ENCODE data around the gene ATP6V0B. TPM values are rescaled to one million over a fixed set of nuclear protein-coding genes. Genes with fewer than 3 reads are reported as not detected.

Gene ATP6V0B
- total and polyA plus RNA-seq, 2 experiments from 2014 or later = 112 to 142 TPM

GRCh38 chr1:43938892-43939587 is 35.7 kb upstream of the ATP6V0B start (continued):
- TF ChIP-seq CREB1 (CRISPR knock-in tag; IDR thresholded peaks at IDR 0.05; ENCODE audit: low read depth) = no peak

GRCh38 chr1:43942411-43942810 is 32.3 kb upstream of the ATP6V0B start:
- DNase-seq (ENCODE audit: low spot score) = no peak
- peaks cover 45% of the 10 kb centered on the region for H3K4me1 Mint-ChIP-seq
- TF ChIP-seq ZNF462 (CRISPR knock-in tag; IDR thresholded peaks at IDR 0.05) = no peak
- TF ChIP-seq EZH2 (IDR thresholded peaks at IDR 0.05; ENCODE audit: low read depth, unreplicated experiment) = no peak
- TF ChIP-seq REST (IDR thresholded peaks at IDR 0.05; ENCODE audit: unreplicated experiment) = no peak
- TF ChIP-seq CTCF (conservative IDR thresholded peaks at IDR 0.05; ENCODE audit: low read depth in 2 of 2) = no peak
- no peak for TF ChIP-seq CREB1 (CRISPR knock-in tag; IDR thresholded peaks at IDR 0.05; ENCODE audit: low read depth)
- no peak for TF ChIP-seq STAT1 (IDR thresholded peaks at IDR 0.05; ENCODE audit: unreplicated experiment)
- TF ChIP-seq ZNF114 (CRISPR knock-in tag; IDR thresholded peaks at IDR 0.05) = no peak
- no peak for TF ChIP-seq JUNB (IDR thresholded peaks at IDR 0.05; ENCODE audit: unreplicated experiment)
- no peak for TF ChIP-seq EZH2phosphoT487 (IDR thresholded peaks at IDR 0.05; ENCODE audit: unreplicated experiment)
- TF ChIP-seq ZNF331 (CRISPR knock-in tag; IDR thresholded peaks at IDR 0.05; ENCODE audit: low read depth) = no peak
- TF ChIP-seq NANOG (IDR thresholded peaks at IDR 0.05; ENCODE audit: borderline replicate concordance) = no peak
- no peak for TF ChIP-seq POLR2AphosphoS5 (IDR thresholded peaks at IDR 0.05; ENCODE audit: low read depth)
- no peak for TF ChIP-seq ETS1 (IDR thresholded peaks at IDR 0.05)

More at GRCh38 chr1:43942411-43942810, 32.3 kb upstream of the ATP6V0B start:
- H3K4me3 ChIP-seq = no peak overlapping the region
- no peak overlapping the region for H3K4me2 ChIP-seq
- H3K27me3 ChIP-seq (ENCODE audit: insufficient read depth) = no peaks in the 10 kb centered on the region
- H4K20me1 ChIP-seq (replicated peaks; ENCODE audit: insufficient read depth) = peaks cover 11% of the 10 kb centered on the region
- H3K79me2 ChIP-seq (replicated peaks; ENCODE audit: insufficient read depth) = 0 out of 2 replicates have a peak, but pooled peaks cover 3% of the 10 kb centered on the region
- H3K27ac Mint-ChIP-seq = no peak overlapping the region
- H3K9me2 ChIP-seq (ENCODE audit: insufficient read depth) = no peaks in the 10 kb centered on the region
- no peaks in the 10 kb centered on the region for H3K9me3 Mint-ChIP-seq
- no peak overlapping the region for H3K27ac ChIP-seq (ENCODE audit: low read depth)
- peaks cover 4% of the 10 kb centered on the region; the same call in 1 of the 3 replicates for H3K36me3 Mint-ChIP-seq (ENCODE audit: low read depth)
- no peak overlapping the region for H2AFZ ChIP-seq
- H3K4me3 Mint-ChIP-seq = no peak overlapping the region
- H3K27me3 Mint-ChIP-seq (ENCODE audit: insufficient read depth, low read depth, poor library complexity) = peaks cover 11% of the 10 kb centered on the region
- H3K4me1 ChIP-seq (ENCODE audit: insufficient read depth) = peaks cover 19% of the 10 kb centered on the region
- H3K36me3 ChIP-seq (ENCODE audit: insufficient read depth) = no peaks in the 10 kb centered on the region
- ATAC-seq = no peak
- H3F3A ChIP-seq (replicated peaks; ENCODE audit: low read depth) = peaks cover 21% of the 10 kb centered on the region
